ENCODE data around the gene GLUD1.

DNA sequence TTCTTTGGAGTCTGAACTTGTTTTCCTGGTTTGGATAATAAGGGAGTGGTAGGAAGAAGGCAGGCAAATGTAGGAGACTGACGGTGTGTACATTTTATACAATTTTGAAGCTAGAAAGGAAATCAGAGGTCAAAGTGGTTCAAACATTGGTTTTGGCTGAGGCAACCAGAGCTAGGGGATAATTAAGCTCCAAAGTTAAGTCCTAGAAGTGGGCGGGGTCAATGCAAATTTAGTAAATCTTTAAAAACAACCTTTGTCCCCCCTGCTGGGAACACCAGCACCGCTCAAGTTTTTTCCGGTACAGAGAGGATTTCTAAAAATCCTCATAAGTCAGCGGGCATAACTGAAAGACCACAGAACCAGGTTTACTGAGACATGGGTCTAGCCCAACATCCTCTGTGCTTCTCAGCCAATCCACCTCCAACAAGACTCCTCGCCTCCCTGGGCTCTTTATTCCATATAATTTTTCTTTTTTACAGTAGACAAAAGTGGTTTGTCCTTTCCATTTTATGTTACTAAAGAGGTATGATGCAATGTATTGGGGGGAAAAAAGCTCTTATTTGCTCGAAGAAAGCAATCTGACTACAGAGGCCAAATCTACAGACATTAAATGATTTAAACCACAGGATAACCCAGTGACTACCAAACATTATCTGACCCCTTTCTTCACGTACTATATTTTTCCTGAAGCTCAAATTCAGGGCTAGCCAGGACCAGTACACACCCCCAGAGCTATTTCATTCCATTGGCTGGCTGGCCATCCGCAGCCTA, 1.6 kb downstream of the GLUD1 start:
- TF ChIP-seq, protein P1, sequence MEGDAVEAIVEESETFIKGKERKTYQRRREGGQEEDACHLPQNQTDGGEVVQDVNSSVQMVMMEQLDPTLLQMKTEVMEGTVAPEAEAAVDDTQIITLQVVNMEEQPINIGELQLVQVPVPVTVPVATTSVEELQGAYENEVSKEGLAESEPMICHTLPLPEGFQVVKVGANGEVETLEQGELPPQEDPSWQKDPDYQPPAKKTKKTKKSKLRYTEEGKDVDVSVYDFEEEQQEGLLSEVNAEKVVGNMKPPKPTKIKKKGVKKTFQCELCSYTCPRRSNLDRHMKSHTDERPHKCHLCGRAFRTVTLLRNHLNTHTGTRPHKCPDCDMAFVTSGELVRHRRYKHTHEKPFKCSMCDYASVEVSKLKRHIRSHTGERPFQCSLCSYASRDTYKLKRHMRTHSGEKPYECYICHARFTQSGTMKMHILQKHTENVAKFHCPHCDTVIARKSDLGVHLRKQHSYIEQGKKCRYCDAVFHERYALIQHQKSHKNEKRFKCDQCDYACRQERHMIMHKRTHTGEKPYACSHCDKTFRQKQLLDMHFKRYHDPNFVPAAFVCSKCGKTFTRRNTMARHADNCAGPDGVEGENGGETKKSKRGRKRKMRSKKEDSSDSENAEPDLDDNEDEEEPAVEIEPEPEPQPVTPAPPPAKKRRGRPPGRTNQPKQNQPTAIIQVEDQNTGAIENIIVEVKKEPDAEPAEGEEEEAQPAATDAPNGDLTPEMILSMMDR (IDR thresholded peaks at IDR 0.05): no peak
- TF ChIP-seq EZH2 (IDR thresholded peaks at IDR 0.05) (no peak), EZH2phosphoT487 (IDR thresholded peaks at IDR 0.05) (no peak)

Measured in neural progenitor cell (in vitro differentiated cells).